ENCODE data around the gene SLC35F2.

The SLC35F2 gene

DNA sequence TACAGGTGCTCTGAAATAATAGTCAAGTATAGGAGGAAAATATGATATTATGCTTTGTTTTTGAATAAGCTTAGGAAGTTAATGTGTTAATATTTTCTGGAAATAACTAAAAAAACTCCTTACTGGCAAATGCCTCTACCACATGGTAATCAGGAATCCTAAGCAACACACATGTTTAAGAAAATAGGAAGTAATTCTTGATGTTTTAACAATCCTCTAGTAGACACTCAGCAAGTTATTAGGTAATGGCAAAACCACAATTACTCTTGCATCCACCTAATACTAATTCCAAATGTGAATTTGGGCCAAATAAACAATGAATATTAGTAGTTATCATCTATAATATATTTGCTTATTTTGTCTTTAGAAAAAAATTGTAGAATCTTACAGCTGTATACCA, 53.6 kb downstream of the SLC35F2 start (continued):
- TF ChIP-seq, protein P1, sequence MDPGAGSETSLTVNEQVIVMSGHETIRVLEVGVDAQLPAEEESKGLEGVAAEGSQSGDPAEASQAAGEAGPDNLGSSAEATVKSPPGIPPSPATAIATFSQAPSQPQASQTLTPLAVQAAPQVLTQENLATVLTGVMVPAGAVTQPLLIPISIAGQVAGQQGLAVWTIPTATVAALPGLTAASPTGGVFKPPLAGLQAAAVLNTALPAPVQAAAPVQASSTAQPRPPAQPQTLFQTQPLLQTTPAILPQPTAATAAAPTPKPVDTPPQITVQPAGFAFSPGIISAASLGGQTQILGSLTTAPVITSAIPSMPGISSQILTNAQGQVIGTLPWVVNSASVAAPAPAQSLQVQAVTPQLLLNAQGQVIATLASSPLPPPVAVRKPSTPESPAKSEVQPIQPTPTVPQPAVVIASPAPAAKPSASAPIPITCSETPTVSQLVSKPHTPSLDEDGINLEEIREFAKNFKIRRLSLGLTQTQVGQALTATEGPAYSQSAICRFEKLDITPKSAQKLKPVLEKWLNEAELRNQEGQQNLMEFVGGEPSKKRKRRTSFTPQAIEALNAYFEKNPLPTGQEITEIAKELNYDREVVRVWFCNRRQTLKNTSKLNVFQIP (CRISPR knock-in tag; IDR thresholded peaks at IDR 0.05; ENCODE audit: borderline replicate concordance, low read depth) = no peak
- TF ChIP-seq TOX (CRISPR knock-in tag; IDR thresholded peaks at IDR 0.05; ENCODE audit: borderline replicate concordance) = no peak
- no peak for TF ChIP-seq ESRRG (CRISPR knock-in tag; IDR thresholded peaks at IDR 0.05)
- no peak for TF ChIP-seq TSHZ2 (CRISPR knock-in tag; IDR thresholded peaks at IDR 0.05)
- TF ChIP-seq SNAI2 (CRISPR knock-in tag; IDR thresholded peaks at IDR 0.05) = no peak
- TF ChIP-seq CSDC2 (CRISPR knock-in tag; IDR thresholded peaks at IDR 0.05) = no peak
- no peak for TF ChIP-seq ZNF565 (CRISPR knock-in tag; conservative IDR thresholded peaks at IDR 0.05; ENCODE audit: low read depth)
- no peak for TF ChIP-seq ZFP3 (CRISPR knock-in tag; IDR thresholded peaks at IDR 0.05)
- no peak for TF ChIP-seq ARNTL (CRISPR knock-in tag; IDR thresholded peaks at IDR 0.05; ENCODE audit: borderline replicate concordance, low read depth)
- no peak for TF ChIP-seq BACH2 (CRISPR knock-in tag; IDR thresholded peaks at IDR 0.05; ENCODE audit: borderline replicate concordance)
- no peak for TF ChIP-seq ZNF8 (CRISPR knock-in tag; IDR thresholded peaks at IDR 0.05)
- TF ChIP-seq ZC3H10 (CRISPR knock-in tag; IDR thresholded peaks at IDR 0.05) = no peak

DNA sequence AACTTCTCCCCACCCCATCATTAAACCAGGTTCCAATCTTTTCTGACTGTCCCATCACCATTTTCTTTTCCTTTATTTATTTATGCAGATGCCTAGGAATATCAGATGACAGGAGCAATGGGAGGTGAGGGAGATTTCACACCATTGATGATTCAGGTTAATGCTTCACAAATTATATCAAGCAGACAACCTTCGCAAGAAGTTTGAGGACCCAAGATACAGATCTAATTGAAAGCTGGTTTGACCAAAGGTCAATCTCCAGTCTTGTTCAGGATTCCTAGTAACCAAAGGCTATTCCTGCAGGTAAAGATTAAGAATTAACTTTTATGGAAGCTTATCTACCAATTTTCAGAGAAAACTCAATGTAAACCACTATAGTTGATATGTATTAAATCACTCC, 54.4 kb downstream of the SLC35F2 start:
- no peak for ATAC-seq
- TF ChIP-seq, protein P2, sequence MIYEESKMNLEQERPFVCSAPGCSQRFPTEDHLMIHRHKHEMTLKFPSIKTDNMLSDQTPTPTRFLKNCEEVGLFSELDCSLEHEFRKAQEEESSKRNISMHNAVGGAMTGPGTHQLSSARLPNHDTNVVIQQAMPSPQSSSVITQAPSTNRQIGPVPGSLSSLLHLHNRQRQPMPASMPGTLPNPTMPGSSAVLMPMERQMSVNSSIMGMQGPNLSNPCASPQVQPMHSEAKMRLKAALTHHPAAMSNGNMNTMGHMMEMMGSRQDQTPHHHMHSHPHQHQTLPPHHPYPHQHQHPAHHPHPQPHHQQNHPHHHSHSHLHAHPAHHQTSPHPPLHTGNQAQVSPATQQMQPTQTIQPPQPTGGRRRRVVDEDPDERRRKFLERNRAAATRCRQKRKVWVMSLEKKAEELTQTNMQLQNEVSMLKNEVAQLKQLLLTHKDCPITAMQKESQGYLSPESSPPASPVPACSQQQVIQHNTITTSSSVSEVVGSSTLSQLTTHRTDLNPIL (CRISPR knock-in tag; IDR thresholded peaks at IDR 0.05; ENCODE audit: low read depth) = no peak
- TF ChIP-seq BACH2 (CRISPR knock-in tag; IDR thresholded peaks at IDR 0.05; ENCODE audit: borderline replicate concordance) = no peak
- TF ChIP-seq, protein P3, sequence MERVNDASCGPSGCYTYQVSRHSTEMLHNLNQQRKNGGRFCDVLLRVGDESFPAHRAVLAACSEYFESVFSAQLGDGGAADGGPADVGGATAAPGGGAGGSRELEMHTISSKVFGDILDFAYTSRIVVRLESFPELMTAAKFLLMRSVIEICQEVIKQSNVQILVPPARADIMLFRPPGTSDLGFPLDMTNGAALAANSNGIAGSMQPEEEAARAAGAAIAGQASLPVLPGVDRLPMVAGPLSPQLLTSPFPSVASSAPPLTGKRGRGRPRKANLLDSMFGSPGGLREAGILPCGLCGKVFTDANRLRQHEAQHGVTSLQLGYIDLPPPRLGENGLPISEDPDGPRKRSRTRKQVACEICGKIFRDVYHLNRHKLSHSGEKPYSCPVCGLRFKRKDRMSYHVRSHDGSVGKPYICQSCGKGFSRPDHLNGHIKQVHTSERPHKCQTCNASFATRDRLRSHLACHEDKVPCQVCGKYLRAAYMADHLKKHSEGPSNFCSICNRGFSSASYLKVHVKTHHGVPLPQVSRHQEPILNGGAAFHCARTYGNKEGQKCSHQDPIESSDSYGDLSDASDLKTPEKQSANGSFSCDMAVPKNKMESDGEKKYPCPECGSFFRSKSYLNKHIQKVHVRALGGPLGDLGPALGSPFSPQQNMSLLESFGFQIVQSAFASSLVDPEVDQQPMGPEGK (CRISPR knock-in tag; IDR thresholded peaks at IDR 0.05; ENCODE audit: borderline replicate concordance) = no peak
- TF ChIP-seq RARB (CRISPR knock-in tag; IDR thresholded peaks at IDR 0.05) = no peak
- no peak for TF ChIP-seq ZFP3 (CRISPR knock-in tag; IDR thresholded peaks at IDR 0.05)
- TF ChIP-seq, protein P1 (CRISPR knock-in tag; IDR thresholded peaks at IDR 0.05; ENCODE audit: borderline replicate concordance, low read depth) = no peak
- no peak for TF ChIP-seq ARNTL (CRISPR knock-in tag; IDR thresholded peaks at IDR 0.05; ENCODE audit: borderline replicate concordance, low read depth)
- no peak for TF ChIP-seq ZNF70 (CRISPR knock-in tag; IDR thresholded peaks at IDR 0.05)
- TF ChIP-seq TOX (CRISPR knock-in tag; IDR thresholded peaks at IDR 0.05; ENCODE audit: borderline replicate concordance) = no peak
- TF ChIP-seq PPARA (CRISPR knock-in tag; IDR thresholded peaks at IDR 0.05; ENCODE audit: borderline replicate concordance) = no peak
- no peak for TF ChIP-seq OSR1 (CRISPR knock-in tag; IDR thresholded peaks at IDR 0.05)
- no peak for TF ChIP-seq ZNF8 (CRISPR knock-in tag; IDR thresholded peaks at IDR 0.05)
- TF ChIP-seq CSDC2 (CRISPR knock-in tag; IDR thresholded peaks at IDR 0.05) = no peak
- no peak for TF ChIP-seq TSHZ2 (CRISPR knock-in tag; IDR thresholded peaks at IDR 0.05)
- TF ChIP-seq ZFP30 (CRISPR knock-in tag; IDR thresholded peaks at IDR 0.05) = no peak
- TF ChIP-seq ZNF565 (CRISPR knock-in tag; conservative IDR thresholded peaks at IDR 0.05; ENCODE audit: low read depth) = no peak

Data from SK-N-SH treated with all-trans-retinoic acid at 6 μM for 48 hours (cell line).